ENCODE data around the gene ATP8B3.

ATP8B3 gene

GRCh38 chr19:1796395-1797142 lies 15.5 kb downstream of the ATP8B3 start:
- H3K27me3 ChIP-seq (ENCODE audit: insufficient read depth, low read length, poor library complexity): no peaks in the 10 kb centered on the region
- peaks cover 15% of the 10 kb centered on the region for H3K36me3 ChIP-seq (ENCODE audit: insufficient read depth, low read length)
- no peak overlapping the region for H3K9ac ChIP-seq (ENCODE audit: low read depth, low read length)
- ATAC-seq (ENCODE audit: insufficient read depth, low read depth) (0 out of 3 replicates have a peak, but pooled peaks have one; percentile 11), DNase-seq (no peak)
- H2AFZ ChIP-seq (ENCODE audit: low read depth, low read length): no peak overlapping the region
- no peak overlapping the region for H3K27ac ChIP-seq (ENCODE audit: low read length)
- peaks cover 9% of the 10 kb centered on the region; the same call in 1 of the 2 replicates for H4K20me1 ChIP-seq (ENCODE audit: insufficient read depth, low read length)
- H3K9me3 ChIP-seq (ENCODE audit: insufficient read depth, low read length, severe bottlenecking): no peaks in the 10 kb centered on the region
- H3K79me2 ChIP-seq (ENCODE audit: insufficient read depth, low read length): no peaks in the 10 kb centered on the region
- no peaks in the 10 kb centered on the region for H3K4me1 ChIP-seq (ENCODE audit: insufficient read depth, low read length)
- no peak for TF ChIP-seq CTCF (IDR thresholded peaks at IDR 0.05; ENCODE audit: borderline replicate concordance, extremely low read depth, low read length, poor library complexity, severe bottlenecking)
- TF ChIP-seq EZH2 (IDR thresholded peaks at IDR 0.05; ENCODE audit: borderline replicate concordance, low read depth, low read length, severe bottlenecking): no peak
- no peak overlapping the region for H3K4me2 ChIP-seq (ENCODE audit: insufficient read depth, low read length)
- H3K4me3 ChIP-seq (ENCODE audit: low read depth in 1 of 2, low read length in 2 of 2): no peak overlapping the region

GRCh38 chr19:1794424-1795172 lies 17.5 kb downstream of the ATP8B3 start:
- DNase-seq (no peak), ATAC-seq (ENCODE audit: insufficient read depth, low read depth) (no peak)
- Histone ChIP-seq H3K9me3 (ENCODE audit: insufficient read depth, low read length, severe bottlenecking) (no peaks in the 10 kb centered on the region), H2AFZ (ENCODE audit: low read depth, low read length) (no peak overlapping the region), H4K20me1 (ENCODE audit: insufficient read depth, low read length) (peaks cover 9% of the 10 kb centered on the region; the same call in 1 of the 2 replicates), H3K27ac (ENCODE audit: low read length) (no peak overlapping the region), H3K36me3 (ENCODE audit: insufficient read depth, low read length) (peaks cover 6% of the 10 kb centered on the region), H3K4me2 (ENCODE audit: insufficient read depth, low read length) (no peak overlapping the region), H3K27me3 (ENCODE audit: insufficient read depth, low read length, poor library complexity) (no peaks in the 10 kb centered on the region), H3K4me1 (ENCODE audit: insufficient read depth, low read length) (no peaks in the 10 kb centered on the region), H3K4me3 (ENCODE audit: low read depth in 1 of 2, low read length in 2 of 2) (no peak overlapping the region), H3K9ac (ENCODE audit: low read depth, low read length) (no peak overlapping the region), H3K79me2 (ENCODE audit: insufficient read depth, low read length) (no peaks in the 10 kb centered on the region)
- TF ChIP-seq EZH2 (IDR thresholded peaks at IDR 0.05; ENCODE audit: borderline replicate concordance, low read depth, low read length, severe bottlenecking) (no peak), CTCF (IDR thresholded peaks at IDR 0.05; ENCODE audit: borderline replicate concordance, extremely low read depth, low read length, poor library complexity, severe bottlenecking) (no peak)

- H3K4me1 ChIP-seq (ENCODE audit: insufficient read depth, low read length): no peaks in the 10 kb centered on the region
Measured at GRCh38 chr19:1791879-1792278, 20.2 kb downstream of the ATP8B3 start.

More at GRCh38 chr19:1791879-1792278, 20.2 kb downstream of the ATP8B3 start:
- ATAC-seq (ENCODE audit: insufficient read depth, low read depth) (no peak), DNase-seq (no peak)
- Histone ChIP-seq H3K27me3 (ENCODE audit: insufficient read depth, low read length, poor library complexity) (no peaks in the 10 kb centered on the region), H3K9me3 (ENCODE audit: insufficient read depth, low read length, severe bottlenecking) (no peaks in the 10 kb centered on the region), H2AFZ (ENCODE audit: low read depth, low read length) (no peak overlapping the region), H3K4me2 (ENCODE audit: insufficient read depth, low read length) (no peak overlapping the region), H3K36me3 (ENCODE audit: insufficient read depth, low read length) (no peaks in the 10 kb centered on the region), H4K20me1 (ENCODE audit: insufficient read depth, low read length) (peaks cover 9% of the 10 kb centered on the region; the same call in 1 of the 2 replicates), H3K9ac (ENCODE audit: low read depth, low read length) (no peak overlapping the region), H3K4me3 (ENCODE audit: low read depth in 1 of 2, low read length in 2 of 2) (no peak overlapping the region), H3K27ac (ENCODE audit: low read length) (no peak overlapping the region), H3K79me2 (ENCODE audit: insufficient read depth, low read length) (no peaks in the 10 kb centered on the region)
- TF ChIP-seq EZH2 (IDR thresholded peaks at IDR 0.05; ENCODE audit: borderline replicate concordance, low read depth, low read length, severe bottlenecking) (no peak), CTCF (IDR thresholded peaks at IDR 0.05; ENCODE audit: borderline replicate concordance, extremely low read depth, low read length, poor library complexity, severe bottlenecking) (no peak)

Measured in DND-41 (cell line).